ENCODE data around the gene C10orf71.

The C10orf71 gene

DNA sequence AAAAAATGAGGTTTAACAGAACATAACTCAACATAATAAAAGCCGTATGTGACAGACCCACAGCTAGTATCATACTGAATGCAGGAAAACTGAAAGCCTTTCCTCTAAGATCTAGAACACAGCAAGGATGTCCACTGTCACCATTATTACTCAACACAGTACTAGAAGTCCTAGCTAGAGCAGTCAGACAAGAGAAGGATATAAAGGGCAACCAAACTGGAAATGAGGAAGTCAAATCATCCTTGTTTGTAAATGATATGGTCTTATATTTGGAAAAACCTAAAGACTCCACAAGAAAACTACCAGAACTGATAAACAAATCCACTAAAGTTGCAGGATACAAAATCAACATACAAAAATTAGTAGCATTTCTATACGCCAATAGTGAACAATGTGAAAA is 45.9 kb downstream of the C10orf71 start:
- DNase-seq: no peak

DNA sequence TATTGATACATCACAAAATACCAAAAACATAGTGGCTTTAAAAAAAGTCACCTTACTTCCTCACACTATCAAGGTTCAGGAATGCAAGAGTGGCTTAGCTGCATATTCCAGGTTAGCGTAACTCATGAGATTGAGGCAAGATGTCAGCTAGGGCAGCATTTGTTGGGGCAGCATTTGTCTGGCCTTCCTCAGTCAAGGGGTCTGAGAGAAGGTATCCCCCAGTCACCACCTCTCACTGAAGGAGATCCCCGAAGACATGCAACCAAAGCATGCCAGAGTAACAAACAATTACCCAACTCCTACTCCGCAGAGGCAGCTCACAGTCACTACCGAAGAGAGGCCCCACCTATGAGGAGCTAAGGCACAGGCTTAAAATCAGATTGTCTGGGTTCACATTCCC is 48.4 kb downstream of the C10orf71 start:
- no peak for DNase-seq

DNA sequence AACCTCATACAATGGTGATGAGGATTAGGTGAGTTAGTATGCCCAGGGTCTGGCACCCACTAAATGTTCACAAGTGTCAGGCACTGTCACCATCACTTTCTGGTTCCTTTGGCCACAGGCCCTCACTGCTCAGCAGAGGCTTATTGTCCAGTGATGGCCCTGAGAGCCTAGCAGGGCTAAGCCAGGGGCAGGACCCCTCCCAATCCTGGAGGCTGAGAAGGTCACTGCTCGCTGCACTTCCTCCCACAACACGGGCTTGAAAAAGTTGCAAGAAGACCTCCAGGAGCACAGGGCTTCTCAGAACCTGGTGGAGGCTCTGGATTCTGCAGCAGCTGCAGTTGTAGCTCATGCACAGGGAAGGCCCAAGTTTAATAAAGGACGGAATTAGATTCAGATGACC is 48.9 kb downstream of the C10orf71 start:
- no peak for DNase-seq

DNA sequence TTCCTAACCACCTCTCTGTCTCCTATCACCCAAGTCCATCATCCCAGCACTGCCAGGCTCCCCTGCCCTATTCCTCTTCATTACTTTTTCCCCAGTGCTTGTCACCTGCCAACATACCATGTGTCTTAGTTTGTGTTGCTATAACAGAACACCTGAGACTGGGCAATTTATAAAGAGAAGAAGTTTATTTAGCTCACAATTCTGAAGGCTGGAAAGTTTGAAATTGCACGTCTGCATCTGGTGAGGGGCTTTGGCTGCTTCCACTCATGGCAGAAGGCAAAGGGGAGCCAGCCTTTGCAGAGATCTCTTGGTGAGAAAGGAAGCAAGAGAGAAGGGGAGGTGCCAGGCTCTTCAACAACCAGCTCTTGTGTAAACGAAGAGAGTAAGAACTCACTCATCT is 49.6 kb downstream of the C10orf71 start:
- DNase-seq: no peak

DNA sequence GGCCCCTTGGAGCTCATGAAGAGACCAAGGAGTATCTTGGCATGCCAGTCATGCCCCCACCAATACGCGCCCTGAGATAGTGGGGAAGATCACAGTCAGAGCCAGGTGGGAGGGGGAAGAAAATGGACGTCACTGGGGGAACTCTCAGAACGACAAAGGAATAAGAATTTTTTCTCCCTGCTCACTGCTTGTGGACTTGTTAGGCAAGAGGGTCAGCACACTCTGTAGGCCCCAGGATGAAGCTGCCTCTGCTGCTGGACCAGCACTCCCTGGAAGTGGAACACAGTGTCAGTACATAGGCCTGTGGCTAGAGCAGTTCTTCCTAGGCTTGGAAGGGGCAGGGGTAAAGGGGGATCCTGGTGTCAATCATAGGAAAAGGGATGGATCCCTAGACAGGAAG is 50.4 kb downstream of the C10orf71 start:
- no peak for DNase-seq

DNA sequence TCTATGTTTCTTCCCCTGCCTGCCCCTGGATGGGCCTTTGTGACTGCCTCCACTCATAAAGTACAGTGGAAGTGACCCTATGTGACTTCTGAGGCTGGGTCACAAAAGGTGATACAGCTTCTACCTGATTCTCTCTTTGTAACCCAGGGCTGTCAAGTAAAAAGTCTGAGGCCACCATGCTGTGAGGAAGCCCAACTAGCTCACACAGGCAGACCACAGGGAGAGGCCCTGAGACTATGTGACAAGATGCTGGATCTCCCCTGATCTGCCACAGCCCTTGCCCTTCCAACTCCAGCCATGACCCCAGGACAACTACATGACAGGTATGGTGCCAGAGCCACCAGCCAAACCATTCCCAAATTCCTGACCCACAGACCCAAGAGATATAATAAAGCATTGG is 51.2 kb downstream of the C10orf71 start:
- no peak for DNase-seq

- no peak for DNase-seq
Observed at GRCh38 chr10:49350846-49351532, 52.0 kb downstream of the C10orf71 start.

- no peak for DNase-seq
Observed at GRCh38 chr10:49351669-49352068, 52.7 kb downstream of the C10orf71 start.

- no peak for DNase-seq
Observed at GRCh38 chr10:49352323-49352722, 53.4 kb downstream of the C10orf71 start.

GRCh38 chr10:49353026-49353894 is 54.3 kb downstream of the C10orf71 start:
- DNase-seq: no peak

GRCh38 chr10:49353895-49354566 is 55.1 kb downstream of the C10orf71 start:
- DNase-seq: no peak

DNA sequence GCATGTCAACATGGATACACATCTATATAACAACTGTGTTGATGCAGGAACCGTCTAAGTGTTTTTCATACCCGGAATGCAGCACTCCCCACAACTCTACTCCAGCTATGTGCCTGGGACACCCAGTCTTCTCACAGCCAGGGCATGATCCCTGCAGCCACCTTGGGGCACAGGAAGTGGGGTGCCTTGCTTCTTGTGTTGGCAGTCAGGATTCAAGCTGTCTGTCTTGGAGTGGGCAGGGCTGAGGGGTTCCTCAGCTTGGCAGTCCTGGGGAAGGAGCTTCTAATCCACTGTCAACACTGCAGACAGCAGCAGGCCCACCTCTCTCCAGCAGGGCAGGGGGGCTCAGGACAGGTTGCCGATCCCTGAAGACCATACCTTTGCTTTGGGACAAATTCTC is 55.6 kb downstream of the C10orf71 start:
- DNase-seq: no peak

GRCh38 chr10:49355221-49355620 is 56.3 kb downstream of the C10orf71 start:
- no peak for DNase-seq

GRCh38 chr10:49356181-49356580 is 57.2 kb downstream of the C10orf71 start:
- DNase-seq: no peak

DNA sequence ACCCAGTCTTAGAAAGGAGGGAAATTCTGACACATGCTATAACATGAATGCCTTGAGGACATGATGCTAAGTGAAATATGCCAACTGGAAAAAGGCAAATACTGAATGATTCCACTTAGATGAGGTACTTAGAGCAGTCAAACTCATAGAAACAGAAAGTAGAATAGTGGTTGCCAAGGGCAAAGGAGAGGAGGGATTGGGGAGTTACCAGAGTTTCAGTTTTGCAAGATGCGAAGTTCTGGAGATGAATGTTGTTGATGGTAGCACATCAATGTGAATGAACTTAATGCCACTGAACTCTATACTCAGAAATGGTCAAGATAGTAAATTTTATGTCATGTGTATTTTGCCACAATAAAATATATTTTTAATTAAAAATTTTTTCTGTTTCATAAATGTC is 58.0 kb downstream of the C10orf71 start:
- DNase-seq: no peak

DNA sequence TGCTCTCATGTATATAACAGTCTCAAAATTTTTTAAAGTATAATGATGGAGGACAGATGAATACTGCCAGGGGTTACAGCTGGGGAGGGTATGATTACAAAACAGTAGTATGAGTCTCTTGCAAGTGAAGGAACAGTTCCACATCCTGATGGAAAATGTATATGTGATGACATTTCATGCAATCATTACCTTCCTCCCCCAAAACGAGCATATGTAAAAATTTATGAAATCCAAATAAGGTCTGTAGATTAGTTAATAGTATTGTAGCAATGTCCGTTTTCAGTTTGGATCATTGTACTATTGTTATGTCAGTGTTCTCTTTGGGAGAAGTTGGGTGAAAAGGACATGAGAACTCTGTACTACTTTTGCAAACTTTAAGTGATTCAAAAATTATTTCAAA is 58.9 kb downstream of the C10orf71 start:
- no peak for DNase-seq

GRCh38 chr10:49359349-49360270 is 60.6 kb downstream of the C10orf71 start:
- DNase-seq: no peak

DNA sequence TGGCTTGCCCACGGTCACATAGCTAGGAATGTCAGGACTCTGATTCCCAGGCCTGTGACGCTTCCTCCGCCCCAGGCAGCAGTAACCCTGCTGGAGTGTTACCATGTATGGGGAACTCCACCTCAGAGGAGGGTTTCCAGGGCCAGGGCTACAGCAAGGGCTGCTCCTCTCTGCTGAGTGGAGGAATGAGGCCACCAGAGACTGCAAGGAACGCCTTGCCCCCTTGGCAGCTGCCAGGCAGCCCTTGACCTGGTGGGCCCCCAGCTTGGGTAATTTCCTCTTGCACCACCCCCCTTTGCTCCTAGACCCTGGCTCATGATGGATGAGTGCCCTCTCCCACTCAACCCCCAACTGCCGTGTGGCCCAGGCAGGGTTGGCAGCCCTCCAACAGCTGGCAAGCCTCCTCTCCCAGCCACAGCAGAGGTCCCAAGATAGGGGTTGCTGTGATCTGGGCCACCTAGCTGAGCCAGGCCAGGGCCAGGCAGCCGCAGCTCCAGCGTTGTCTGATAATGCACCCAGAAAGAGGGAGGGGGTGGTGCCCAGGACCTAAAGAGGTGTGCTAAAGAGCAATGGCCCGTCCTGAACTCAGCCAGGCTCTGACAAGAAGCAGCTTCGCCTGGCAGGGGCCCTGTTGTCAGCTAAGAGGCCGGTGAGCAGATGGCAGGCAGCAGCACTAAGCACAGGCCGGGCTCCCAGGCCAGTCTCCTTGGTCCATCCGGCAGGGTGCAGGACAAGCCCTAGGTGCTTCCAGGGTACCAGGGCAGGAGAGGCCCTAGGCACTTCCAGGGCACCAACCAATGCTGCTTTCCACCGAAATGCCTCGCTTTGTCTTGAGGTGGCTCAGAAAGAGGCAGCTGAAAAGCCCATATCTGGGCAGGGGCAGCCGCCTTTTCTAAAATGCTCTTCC is 61.6 kb downstream of the C10orf71 start:
- no peak for DNase-seq

DNA sequence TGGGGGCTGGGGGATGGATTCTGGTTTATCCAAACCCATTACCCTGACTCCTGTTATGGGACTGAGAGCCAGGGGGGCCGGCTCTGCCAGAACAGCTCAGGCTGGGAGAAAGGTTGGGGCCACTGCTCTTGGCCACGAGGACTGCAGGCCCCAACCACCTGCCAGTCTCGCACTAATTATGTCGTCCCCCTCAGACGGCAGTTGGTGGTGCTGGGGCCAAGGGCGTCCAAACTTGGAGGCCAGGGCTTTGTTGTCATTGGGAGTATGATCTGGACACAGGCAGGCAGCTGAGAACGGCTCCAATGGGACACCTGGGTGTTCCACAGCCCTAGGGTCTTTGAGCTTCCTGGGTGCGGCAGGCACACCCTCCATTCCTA is 62.2 kb downstream of the C10orf71 start:
- DNase-seq: no peak

DNA sequence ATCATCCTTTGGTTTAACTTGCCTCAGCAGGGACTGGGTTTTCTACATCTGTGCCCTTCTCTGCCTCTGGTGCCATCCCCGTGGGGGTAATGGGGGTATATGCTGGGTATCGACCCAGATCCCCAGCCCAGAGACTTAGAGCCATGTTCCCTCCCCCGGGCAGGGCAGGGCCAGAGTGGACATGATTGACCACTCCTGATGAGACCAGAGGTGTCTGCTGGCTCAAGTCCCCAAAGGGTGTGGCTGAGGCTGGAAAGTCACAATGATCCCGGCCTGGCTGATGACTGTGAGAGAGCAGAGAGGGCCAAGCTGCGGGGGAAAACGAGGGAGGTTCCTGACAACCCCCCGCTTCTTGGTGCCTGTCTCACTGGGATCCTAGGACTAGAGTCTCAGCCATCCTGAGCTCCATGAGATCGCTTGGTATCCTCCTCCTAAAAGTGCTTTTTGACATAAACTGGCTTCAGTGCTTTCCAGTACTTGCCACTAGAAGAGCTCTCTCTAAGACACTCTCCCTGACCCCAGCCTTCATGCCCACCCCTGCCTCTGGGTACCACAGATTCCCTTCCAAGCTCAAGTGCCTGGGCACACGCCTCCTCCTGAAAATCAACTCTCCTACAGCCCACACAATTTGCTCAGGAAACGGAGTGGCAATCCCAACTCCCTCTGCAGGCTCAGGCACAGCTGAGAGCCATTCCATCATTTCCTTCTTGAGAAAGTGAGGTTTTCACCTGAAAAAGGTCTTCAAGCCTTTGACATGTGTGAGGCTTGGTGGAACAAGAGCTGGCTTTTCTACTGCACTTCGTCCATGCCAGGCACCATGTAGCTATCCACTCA is 63.0 kb downstream of the C10orf71 start:
- no peak for DNase-seq

Data from COR-L47 (cell line).